NCI-H146 treated with DMSO at 0.1 percent for 48 hours (cell line): Measurements from ENCODE around the gene PDS5B.

ENCODE experiments used
- DNase-seq: peaks from one replicate; lab custom pipeline; 2025; ENCODE audit not compliant: unreplicated experiment; lab: John Stamatoyannopoulos, UW

PDS5B gene

GRCh38 chr13:32587811-32588170, 1.5 kb downstream of the PDS5B start:
- peak; percentile 13 for DNase-seq

GRCh38 chr13:32588736-32589135, 2.5 kb downstream of the PDS5B start:
- no peak for DNase-seq

- DNase-seq = no peak
Observed at GRCh38 chr13:32589471-32589870, 3.2 kb downstream of the PDS5B start.

DNA sequence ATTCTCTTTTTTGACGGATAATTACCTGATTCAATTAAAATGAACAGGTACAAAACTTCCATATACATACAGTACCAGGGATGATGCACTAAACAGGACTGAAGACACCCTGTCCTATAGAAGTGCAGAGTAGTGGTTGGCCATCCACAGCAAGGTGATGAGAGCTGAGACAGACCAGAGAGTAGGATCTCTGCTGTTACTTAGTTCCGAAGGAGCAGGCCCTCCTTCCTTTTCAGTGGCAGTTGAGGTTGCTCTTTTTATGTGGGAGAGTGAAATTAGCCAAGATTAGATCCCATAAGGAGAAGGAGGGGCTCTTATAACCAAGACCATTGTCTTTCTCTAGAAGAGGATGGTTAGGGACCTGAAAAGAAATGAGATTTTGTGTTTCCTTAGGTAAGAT, 4.0 kb downstream of the PDS5B start:
- no peak for DNase-seq

DNA sequence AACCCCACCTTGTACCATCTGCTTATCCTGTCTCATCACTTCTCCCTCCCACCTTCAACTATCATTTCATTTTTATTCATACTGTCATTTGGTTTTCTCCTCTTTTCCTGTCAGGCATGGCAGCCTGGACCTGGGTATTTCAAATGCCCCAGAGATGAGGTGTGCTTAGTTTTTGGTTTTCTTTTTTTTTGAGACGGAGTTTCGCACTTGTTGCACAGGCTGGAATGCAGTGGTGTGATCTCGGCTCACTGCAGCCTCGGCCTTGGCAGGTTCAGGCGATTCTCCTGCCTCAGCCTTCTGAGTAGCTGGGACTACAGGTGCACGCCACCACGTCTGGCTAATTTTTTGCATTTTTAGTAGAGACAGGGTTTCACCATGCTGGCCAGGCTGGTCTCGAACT, 5.8 kb downstream of the PDS5B start:
- DNase-seq = no peak

GRCh38 chr13:32594157-32594738, 8.0 kb downstream of the PDS5B start:
- DNase-seq = no peak

GRCh38 chr13:32595306-32595705, 9.1 kb downstream of the PDS5B start:
- DNase-seq = no peak

- DNase-seq = no peak
Observed at GRCh38 chr13:32600890-32601289, 14.6 kb downstream of the PDS5B start.

DNA sequence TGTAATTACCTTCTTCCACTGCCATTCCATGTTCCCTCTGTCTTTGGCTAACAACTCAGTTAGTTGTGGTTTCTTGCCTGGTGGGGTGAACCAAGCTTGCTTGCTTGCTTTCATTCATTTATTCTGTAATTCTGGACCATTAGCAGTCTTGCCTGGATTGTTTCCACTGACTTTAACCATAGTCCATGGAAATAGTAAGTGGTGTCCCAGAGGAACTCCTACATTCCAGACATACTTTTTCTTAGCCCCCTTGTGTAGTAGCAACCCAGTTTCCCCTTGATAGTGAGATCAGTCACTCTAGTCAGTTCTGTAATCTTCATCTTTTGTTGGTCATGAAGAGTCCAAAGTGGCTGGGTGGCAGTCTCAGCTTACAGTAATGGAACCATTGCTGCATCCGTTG, 23.2 kb downstream of the PDS5B start:
- no peak for DNase-seq

- DNase-seq = no peak
Observed at GRCh38 chr13:32610538-32610937, 24.3 kb downstream of the PDS5B start.

DNA sequence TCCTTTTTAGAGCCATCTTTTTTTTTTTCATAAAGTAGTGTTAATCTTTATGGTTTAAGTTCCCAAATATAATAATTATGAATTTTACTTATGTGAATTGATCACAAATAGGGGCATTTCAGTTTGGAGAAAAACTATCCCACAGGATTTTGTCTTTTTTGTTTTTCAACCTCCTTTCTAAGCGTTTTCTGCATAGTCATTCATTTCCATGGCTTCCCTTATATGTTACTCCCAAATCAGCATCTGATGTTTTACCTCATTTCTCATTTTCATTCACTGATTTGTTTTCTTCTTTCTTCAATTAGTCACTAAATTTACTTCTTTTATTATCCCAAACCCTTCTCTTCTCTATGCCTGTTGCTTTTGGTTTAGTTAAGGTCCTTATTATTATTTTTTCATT, 24.7 kb downstream of the PDS5B start:
- DNase-seq = no peak

DNA sequence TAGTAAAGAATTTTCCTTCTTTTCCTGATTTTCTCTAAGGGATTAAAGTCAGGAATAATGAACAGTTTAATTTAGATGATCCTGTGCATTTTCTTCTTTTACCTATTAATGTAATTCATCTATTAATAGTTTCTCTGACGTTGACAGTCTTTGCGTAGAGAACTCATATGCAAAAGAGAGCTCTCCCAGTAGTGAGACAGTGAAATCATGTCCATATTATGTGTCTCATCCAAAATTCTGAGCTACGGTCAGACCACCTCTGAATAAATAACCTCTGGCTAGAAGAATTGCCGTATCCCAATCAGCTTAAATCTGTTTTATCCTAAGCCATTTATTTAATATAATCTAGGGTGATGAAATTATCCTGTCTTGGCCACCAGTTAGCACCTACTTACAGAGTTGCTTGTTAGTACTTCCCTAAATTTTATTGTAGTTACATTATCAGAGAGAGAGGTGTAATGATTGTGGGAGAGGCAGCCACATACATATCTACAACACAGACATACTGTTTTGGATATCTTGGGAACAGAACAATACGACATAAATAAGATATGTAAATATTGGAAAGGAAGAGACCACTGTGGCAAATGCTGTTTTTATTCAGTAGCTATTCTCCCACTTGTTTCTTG, 30.7 kb downstream of the PDS5B start:
- DNase-seq = no peak

- no peak for DNase-seq
Observed at GRCh38 chr13:32622827-32623226, 36.6 kb downstream of the PDS5B start.

GRCh38 chr13:32624441-32624840, 38.2 kb downstream of the PDS5B start:
- no peak for DNase-seq

GRCh38 chr13:32627793-32628192, 41.5 kb downstream of the PDS5B start:
- no peak for DNase-seq

- DNase-seq = no peak
Observed at GRCh38 chr13:32629313-32629712, 43.1 kb downstream of the PDS5B start.

DNA sequence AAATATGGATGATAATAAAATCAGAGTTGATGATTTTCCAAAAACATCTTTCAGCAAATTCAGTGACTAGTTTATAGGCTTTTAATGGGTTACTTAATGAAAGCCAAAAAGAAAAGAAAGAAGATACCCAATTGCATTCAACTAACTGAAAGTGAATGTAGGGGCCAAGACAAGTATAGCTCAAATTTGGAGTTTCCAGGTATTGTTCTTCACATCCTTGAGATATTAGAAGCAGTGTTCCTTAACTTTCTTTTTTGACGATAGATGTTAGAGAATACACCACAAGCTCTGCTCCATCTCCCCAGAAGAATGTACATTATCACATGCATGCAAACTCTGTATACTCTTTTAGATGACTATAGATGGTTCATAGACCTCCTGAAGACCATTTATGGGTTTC, 43.6 kb downstream of the PDS5B start:
- DNase-seq = no peak

DNA sequence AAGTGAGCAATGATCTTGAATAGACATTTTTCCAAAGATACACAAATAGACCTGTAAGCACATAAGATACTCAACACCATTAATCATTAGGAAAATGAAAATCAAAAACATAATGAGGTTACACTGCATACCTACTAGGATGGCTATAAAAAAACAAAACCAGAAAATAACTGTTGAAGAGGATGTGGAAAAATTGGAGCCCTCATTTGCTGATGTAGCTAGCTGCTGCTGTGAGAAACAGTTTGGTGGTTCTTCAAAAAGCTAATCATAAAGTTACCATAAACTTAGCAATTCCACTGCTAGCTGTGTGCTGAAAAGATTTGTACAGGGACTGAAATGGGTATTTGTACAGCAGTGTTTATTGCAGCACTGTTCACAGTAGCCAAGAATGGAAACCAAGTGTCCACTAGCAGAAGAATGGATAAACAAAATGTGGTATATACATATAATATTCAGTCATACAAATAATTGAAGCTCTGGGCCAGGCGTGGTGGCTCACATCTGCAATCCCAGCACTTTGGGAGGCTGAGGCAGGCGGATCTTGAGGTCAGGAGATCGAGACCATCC, 46.2 kb downstream of the PDS5B start:
- no peak for DNase-seq

DNA sequence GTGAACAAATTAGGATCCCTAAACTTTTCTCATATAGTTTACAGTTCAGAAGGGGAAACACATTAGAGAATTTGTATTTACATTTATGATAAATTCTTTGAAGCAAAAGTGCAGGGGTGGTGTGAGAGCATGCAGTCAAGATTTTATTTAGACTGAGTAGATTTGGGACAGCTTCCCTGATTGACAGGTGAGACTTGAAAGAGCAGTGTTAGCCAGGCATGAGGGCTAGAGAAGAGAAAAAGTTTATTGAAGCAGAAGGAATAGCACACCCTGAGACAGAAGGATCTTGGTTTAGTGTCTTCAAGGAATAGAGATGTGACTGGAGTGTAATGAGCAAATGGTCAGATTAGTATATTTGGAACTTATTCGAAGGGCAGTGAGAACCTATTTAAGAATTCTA, 50.5 kb downstream of the PDS5B start:
- DNase-seq = no peak

DNA sequence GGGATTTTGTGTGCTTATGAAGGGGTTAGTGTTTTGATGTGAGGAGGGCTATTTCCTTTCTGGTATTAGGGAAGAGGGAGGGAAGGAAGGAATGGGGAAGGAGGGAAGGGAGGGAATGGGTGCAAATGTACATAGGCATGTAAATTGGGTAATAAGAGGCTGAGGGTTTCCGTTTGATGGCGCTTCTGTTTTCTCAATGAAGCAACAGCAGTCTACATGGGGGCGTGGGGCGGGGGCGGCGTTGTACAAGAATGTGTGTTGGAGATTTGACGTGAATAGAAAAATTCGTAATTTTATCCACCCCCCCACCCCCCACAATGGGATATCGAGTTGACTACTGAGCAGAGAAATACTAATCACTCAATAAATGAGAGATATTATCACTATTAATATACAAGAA, 52.5 kb downstream of the PDS5B start:
- DNase-seq = no peak

DNA sequence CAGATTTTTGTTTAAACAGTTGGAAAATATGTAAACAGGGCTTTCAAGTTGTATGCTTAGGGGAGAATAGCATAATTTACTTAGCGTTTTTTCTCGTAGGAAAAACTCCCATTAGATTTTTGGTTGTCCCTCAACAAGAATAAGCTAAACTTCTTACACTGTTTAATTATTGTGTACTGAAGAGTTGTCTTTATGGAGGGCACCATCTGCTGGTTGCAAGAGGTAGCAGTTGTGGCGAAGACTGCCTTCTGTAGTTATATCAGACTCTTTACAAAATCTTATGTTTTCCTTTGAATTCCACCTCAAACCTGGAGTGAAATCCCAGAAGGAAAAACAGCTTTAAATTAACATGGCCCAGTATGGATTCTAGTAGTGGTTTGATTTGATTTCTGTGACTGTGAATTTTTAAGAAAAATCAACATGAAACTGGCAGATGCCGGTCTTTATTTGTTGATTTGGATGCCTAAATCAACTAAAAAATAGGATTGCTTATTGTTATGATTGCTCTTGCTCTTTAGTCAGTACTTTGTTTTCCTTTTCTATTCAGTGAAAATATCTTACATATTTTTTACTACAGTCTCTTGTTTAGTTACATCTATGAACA, 53.4 kb downstream of the PDS5B start:
- DNase-seq = peak; percentile 35

DNA sequence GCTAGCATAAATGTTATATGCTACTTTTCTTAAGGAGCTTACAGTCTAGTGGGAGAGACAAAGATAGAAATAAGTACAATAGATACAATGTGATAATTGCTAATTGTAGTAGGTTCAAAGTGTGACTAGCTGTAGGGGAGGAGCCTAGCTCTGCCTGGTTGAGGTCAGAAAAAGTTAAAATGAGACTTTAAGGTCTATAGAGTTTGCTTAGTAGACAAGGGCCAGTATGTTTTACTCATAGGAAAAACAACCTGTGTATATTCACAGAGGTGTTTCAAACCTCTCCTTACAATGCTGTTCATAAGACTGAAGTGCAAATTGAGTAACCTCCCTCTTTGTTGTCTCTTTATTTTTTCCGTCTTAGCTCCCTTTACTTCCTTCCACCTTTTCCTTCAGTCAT, 56.1 kb downstream of the PDS5B start:
- DNase-seq = no peak

GRCh38 chr13:32642858-32643257, 56.6 kb downstream of the PDS5B start:
- DNase-seq = no peak
